Measurements from ENCODE around the gene PHF19. TPM values are rescaled to one million over a fixed set of nuclear protein-coding genes. Genes with fewer than 3 reads are reported as not detected.

PHF19 gene
- total and polyA plus RNA-seq, 2 donors (not counting 3 experiments of a cell fraction or from before 2014, with no cell fraction given): 102 to 153 TPM

- dilution Hi-C loops (cut with MboI; ENCODE audit: extremely low pct_ligation_motif_present, low sequenced_read_pairs): no loop called here
- BruUV-seq (replicated peaks): no TSS peak
- TF ChIP-seq POLR2A (IDR thresholded peaks at IDR 0.05; ENCODE audit: low read depth, low read length) (no peak), JUN (IDR thresholded peaks at IDR 0.05; ENCODE audit: borderline replicate concordance, insufficient read depth, insufficient read length, low read depth) (no peak), GATA2 (IDR thresholded peaks at IDR 0.05; ENCODE audit: insufficient read depth, insufficient read length, low read depth, low read length) (no peak)
- Histone ChIP-seq H3K27me3 (ENCODE audit: control insufficient read depth in 2 of 2, insufficient read depth in 2 of 2, low read length in 2 of 2) (no peaks in the 10 kb centered on the region), H4K20me1 (replicated peaks; ENCODE audit: control insufficient read depth, extremely low read depth, insufficient read depth, low read length) (no peaks in the 10 kb centered on the region), H2AFZ (ENCODE audit: low read depth, low read length) (no peak overlapping the region), H3K79me2 (ENCODE audit: control insufficient read depth, insufficient read depth, low read length) (no peaks in the 10 kb centered on the region), H3K27ac (ENCODE audit: insufficient read depth, low read depth, low read length) (no peak overlapping the region), H3K9me3 (replicated peaks; ENCODE audit: control insufficient read depth, insufficient read depth, low read length) (no peaks in the 10 kb centered on the region), H3K9me1 (replicated peaks; ENCODE audit: control insufficient read depth, extremely low read depth, insufficient read depth, low read length) (no peaks in the 10 kb centered on the region), H3K4me1 (ENCODE audit: control insufficient read depth, extremely low read depth, insufficient read depth, low read length) (peaks cover 23% of the 10 kb centered on the region), H3K9ac (replicated peaks; ENCODE audit: extremely low read depth, insufficient read depth, low read length) (no peak overlapping the region), H3K4me3 (replicated peaks in 1 of 3; ENCODE audit: insufficient read depth in 1 of 3, low read depth in 1 of 3, low read length in 3 of 3) (no peak overlapping the region), H3K36me3 (ENCODE audit: control insufficient read depth in 2 of 2, extremely low read depth in 1 of 2, insufficient read depth in 2 of 2, low read length in 2 of 2) (no peaks in the 10 kb centered on the region), H3K4me2 (ENCODE audit: insufficient read depth, low read length) (no peak overlapping the region)
- ChIA-PET POLR2A (no interaction called here), CTCF (interaction anchor here (0.7 kb wide), 1 partner anchor 148 kb away, joined by 3 read pairs; no protein-coding TSS in a partner anchor)
- FAIRE-seq: peak; percentile 70
- intact Hi-C loops (cut with micrococcal nuclease): loop anchor here (1.0 kb wide), 1 partner anchor 31 kb away; no protein-coding TSS in a partner anchor
- no peak for DNase-seq (ENCODE audit: low read depth, low spot score)
These were observed 47.9 kb upstream of the PHF19 start for GRCh38 chr9:120924698-120925534.

GRCh38 chr9:120923620-120924328, 46.8 kb upstream of the PHF19 start:
- no peaks in the 10 kb centered on the region for H4K20me1 ChIP-seq (replicated peaks; ENCODE audit: control insufficient read depth, extremely low read depth, insufficient read depth, low read length)
- no peak overlapping the region for H2AFZ ChIP-seq (ENCODE audit: low read depth, low read length)
- H3K79me2 ChIP-seq (ENCODE audit: control insufficient read depth, insufficient read depth, low read length): no peaks in the 10 kb centered on the region
- TF ChIP-seq MYC (IDR thresholded peaks at IDR 0.05; ENCODE audit: low read depth, low read length) (no peak), MAX (IDR thresholded peaks at IDR 0.05; ENCODE audit: insufficient read depth, insufficient read length) (no peak), CTCF (IDR thresholded peaks at IDR 0.05; ENCODE audit: extremely low read depth in 1 of 2, insufficient read depth in 1 of 2, low read depth in 1 of 2, low read length in 2 of 2) (no peak), FOS (IDR thresholded peaks at IDR 0.05; ENCODE audit: borderline replicate concordance, insufficient read depth, low read length) (no peak), JUN (IDR thresholded peaks at IDR 0.05; ENCODE audit: borderline replicate concordance, insufficient read depth, insufficient read length, low read depth) (no peak), POLR2AphosphoS5 (IDR thresholded peaks at IDR 0.05; ENCODE audit: insufficient read depth, low read depth, low read length) (no peak)
- H3K27me3 ChIP-seq (ENCODE audit: control insufficient read depth in 2 of 2, insufficient read depth in 2 of 2, low read length in 2 of 2): no peaks in the 10 kb centered on the region
- H3K9ac ChIP-seq (replicated peaks; ENCODE audit: extremely low read depth, insufficient read depth, low read length): no peak overlapping the region
- BruUV-seq (replicated peaks): no TSS peak
- H3K9me3 ChIP-seq (replicated peaks; ENCODE audit: control insufficient read depth, insufficient read depth, low read length): no peaks in the 10 kb centered on the region
- FAIRE-seq (no peak), DNase-seq (ENCODE audit: low read depth, low spot score) (no peak)
- ChIA-PET POLR2A (no interaction called here), CTCF (interaction anchor here (0.7 kb wide), 1 partner anchor 149 kb away, joined by 3 read pairs; no protein-coding TSS in a partner anchor)
- H3K4me1 ChIP-seq (ENCODE audit: control insufficient read depth, extremely low read depth, insufficient read depth, low read length): peaks cover 16% of the 10 kb centered on the region
- no peak overlapping the region for H3K4me2 ChIP-seq (ENCODE audit: insufficient read depth, low read length)
- no peak overlapping the region for H3K27ac ChIP-seq (ENCODE audit: insufficient read depth, low read depth, low read length)
- no peak overlapping the region for H3K4me3 ChIP-seq (replicated peaks in 1 of 3; ENCODE audit: insufficient read depth in 1 of 3, low read depth in 1 of 3, low read length in 3 of 3)
- dilution Hi-C loops (cut with MboI; ENCODE audit: extremely low pct_ligation_motif_present, low sequenced_read_pairs) (no loop called here), intact Hi-C loops (cut with micrococcal nuclease) (no loop called here)
- H3K36me3 ChIP-seq (ENCODE audit: control insufficient read depth in 2 of 2, extremely low read depth in 1 of 2, insufficient read depth in 2 of 2, low read length in 2 of 2): no peaks in the 10 kb centered on the region
- H3K9me1 ChIP-seq (replicated peaks; ENCODE audit: control insufficient read depth, extremely low read depth, insufficient read depth, low read length): no peaks in the 10 kb centered on the region
